Activated naive CD4-positive, alpha-beta T cell treated with anti-CD3 and anti-CD28 coated beads, Interleukin-2, amount 50 U/mL, for 24 hours (primary cell): ENCODE results near the gene GPR183.

Experiments used
- H3K27ac Mint-ChIP-seq: one replicate; pipeline ENCODE4 v1.8.0; 2021; ENCODE audit warnings: mild to moderate bottlenecking, mixed read lengths
- H3K27me3 Mint-ChIP-seq: one replicate; pipeline ENCODE4 v1.8.0; 2021; ENCODE audit warnings: mixed read lengths
- H3K36me3 Mint-ChIP-seq: one replicate; pipeline ENCODE4 v1.8.0; 2021; ENCODE audit warnings: mixed read lengths
- H3K4me1 Mint-ChIP-seq: one replicate; pipeline ENCODE4 v1.8.0; 2021; ENCODE audit warnings: mixed read lengths
- H3K4me3 Mint-ChIP-seq: one replicate; pipeline ENCODE4 v1.8.0; 2021; ENCODE audit warnings: mild to moderate bottlenecking, mixed read lengths
- H3K9me3 Mint-ChIP-seq: one replicate; pipeline ENCODE4 v1.8.0; 2021; ENCODE audit warnings: mixed read lengths

The GPR183 gene

DNA sequence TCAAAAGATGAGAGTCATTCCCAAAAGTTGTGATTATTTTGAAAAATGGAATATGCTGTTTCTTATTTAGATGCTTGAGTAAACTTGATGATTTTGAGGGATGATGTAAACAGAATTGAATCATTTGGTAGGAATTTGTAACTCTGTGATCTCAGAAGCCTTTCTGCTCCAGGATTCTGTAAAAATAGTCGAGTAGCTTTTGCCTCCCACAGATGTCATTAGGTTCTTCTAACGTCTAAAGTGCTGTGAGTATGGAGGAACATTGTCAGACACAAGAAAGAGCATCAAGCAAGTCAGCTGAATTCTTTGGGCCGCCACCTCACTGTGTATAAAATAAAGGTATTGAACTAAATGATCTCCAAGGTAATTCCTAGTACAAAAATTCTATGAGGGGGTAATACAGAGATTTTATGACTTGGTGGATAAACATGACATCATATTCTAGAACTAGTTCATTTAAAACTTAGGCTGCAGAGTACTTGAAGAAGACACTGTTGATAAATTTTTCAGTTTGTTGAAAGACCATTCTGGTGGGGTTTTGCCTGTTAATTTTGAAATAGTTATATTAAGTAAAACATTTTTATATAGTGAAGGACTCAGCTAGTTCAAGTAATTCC lies 1.4 kb upstream of the GPR183 start:
- H3K27me3 Mint-ChIP-seq: no peaks in the 10 kb centered on the region
- peak overlapping the region; percentile 90 for H3K4me3 Mint-ChIP-seq
- H3K9me3 Mint-ChIP-seq: no peaks in the 10 kb centered on the region
- peaks cover 83% of the 10 kb centered on the region for H3K4me1 Mint-ChIP-seq
- peak overlapping the region; percentile 99 for H3K27ac Mint-ChIP-seq
- H3K36me3 Mint-ChIP-seq: peaks cover 19% of the 10 kb centered on the region

DNA sequence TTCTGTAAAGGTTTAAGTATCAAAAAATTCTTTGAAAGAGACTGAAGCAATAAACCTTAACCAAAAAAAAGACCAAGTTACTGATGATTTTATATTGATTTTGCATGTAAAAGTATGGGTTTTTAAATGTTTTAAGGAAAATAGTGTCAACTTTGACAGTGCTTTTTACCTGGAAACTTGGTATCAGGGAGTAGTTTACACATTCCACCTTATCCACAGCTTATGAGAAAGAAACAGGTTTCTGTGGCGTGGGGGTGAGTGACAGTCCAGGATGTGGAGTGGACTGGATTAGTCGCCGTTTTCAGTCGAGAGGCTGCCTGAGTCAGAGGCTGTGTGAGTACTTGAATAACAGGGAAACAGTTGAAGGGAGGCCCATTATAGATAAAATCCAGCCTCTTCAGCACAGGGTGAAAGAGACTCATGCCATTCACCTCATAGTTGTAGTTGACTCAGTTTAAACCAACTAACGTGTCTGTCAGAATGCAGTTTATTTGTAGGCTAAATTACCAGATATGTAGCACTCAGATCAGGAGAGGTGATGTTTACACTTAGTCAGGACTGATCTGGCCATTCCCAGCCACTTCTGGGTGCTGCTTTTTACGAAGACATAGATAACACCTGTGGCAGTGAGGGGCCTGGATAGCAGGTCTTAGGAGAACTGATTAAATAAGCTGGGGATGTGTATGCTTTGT lies 595 bp upstream of the GPR183 start:
- Mint-ChIP-seq H3K4me3 (peak overlapping the region; percentile 90), H3K36me3 (peaks cover 17% of the 10 kb centered on the region), H3K27me3 (no peaks in the 10 kb centered on the region), H3K4me1 (peaks cover 83% of the 10 kb centered on the region), H3K9me3 (no peaks in the 10 kb centered on the region), H3K27ac (peak overlapping the region; percentile 99)

DNA sequence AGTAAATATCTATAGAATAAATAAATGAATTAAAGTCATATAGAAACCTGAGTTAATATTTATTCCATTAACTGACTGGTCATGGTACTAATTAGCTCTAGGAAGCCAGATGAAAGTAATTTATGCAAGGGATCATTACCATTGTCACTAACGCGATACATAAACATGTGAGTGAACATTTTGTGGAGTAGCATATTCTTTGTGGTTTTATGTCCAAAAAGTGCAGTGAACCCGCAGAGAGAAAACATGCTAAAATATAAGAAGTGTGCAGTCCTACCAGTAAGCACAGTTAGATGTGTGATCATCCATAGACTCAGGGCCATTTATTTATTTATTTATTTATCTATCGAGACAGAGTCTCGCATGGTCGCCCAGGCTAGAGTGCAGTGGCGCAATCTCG lies 1.6 kb downstream of the GPR183 start:
- Mint-ChIP-seq H3K27me3 (no peaks in the 10 kb centered on the region), H3K4me1 (peaks cover 78% of the 10 kb centered on the region), H3K4me3 (peak overlapping the region; percentile 90), H3K27ac (peak overlapping the region; percentile 98), H3K36me3 (peaks cover 14% of the 10 kb centered on the region), H3K9me3 (no peaks in the 10 kb centered on the region)

DNA sequence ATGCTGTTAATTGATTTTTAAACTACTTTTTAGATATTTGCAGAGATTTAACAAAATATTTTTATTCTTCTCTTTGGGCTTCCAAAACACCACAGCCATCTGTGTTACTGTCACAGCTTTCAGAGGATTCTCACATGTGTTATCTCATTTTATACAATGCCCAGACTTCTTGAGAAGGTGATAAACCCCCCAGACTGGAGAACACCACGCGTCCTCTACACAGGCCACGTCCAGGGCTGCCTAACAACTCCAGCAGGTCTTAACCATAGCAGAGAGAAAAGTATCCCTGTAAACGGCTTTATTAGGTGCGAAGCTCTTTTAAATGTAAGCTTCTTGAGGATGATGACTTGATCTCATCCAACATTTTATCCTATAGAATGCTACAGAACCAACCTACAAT lies 2.0 kb downstream of the GPR183 start:
- Mint-ChIP-seq H3K4me1 (peaks cover 78% of the 10 kb centered on the region), H3K9me3 (no peaks in the 10 kb centered on the region), H3K4me3 (peak overlapping the region; percentile 90), H3K27ac (peak overlapping the region; percentile 94), H3K36me3 (peaks cover 16% of the 10 kb centered on the region), H3K27me3 (no peaks in the 10 kb centered on the region)

DNA sequence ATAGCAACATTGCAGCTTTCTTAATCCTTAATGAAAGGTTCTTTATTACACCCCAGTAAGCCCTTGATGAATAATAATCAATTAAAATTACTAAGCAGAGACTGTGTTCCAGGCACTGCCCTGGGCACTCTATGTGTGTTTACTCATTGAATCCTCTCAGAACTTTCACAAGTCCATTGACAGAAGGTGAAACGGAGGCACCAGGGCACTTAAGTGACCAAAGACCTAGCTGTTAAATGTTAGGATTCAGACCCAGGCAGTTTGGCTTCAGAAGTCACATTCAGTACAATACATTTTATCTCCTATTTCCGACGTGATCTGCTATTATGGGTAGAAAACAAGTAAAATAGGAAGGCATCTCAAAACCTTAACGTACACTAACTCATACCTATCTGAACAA lies 2.7 kb downstream of the GPR183 start:
- Mint-ChIP-seq H3K36me3 (peaks cover 16% of the 10 kb centered on the region), H3K27ac (peak overlapping the region; percentile 96), H3K4me1 (peaks cover 78% of the 10 kb centered on the region), H3K9me3 (no peaks in the 10 kb centered on the region), H3K4me3 (peak overlapping the region; percentile 90), H3K27me3 (no peaks in the 10 kb centered on the region)

DNA sequence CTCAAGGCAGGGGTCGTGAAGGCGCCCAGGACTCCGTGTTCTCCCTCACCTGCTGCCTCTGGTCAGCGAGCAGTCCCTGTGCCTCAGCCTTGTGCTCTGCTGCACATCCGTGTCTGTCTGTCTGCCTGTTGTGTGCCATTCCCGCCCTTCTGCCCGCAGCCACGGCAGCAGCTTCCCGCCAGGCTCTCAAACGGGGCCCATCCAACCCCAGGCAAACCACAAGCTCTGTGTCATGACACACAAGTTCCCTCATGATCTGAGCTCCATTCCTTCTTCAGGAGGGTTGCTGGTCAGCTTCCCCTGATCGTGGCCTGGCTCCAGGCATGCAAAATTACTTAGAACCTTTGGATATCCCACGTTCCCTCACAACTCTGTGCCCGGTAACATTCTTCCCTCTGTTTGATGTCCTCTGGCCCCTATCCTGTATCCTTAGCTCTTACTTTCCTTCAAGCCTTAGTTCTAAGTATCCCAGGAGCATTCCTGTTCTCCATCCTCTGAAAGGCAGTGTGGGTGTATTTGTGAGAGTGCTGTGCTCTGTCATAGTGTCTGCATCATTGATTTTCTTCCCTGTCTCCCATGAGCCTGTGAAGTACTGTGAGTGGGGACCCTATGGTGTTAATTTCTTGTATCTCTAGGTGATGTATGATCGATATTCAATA lies 3.2 kb downstream of the GPR183 start:
- Mint-ChIP-seq H3K36me3 (peaks cover 16% of the 10 kb centered on the region), H3K4me1 (peaks cover 79% of the 10 kb centered on the region), H3K9me3 (no peaks in the 10 kb centered on the region), H3K27ac (peak overlapping the region; percentile 96), H3K4me3 (peak overlapping the region; percentile 90), H3K27me3 (no peaks in the 10 kb centered on the region)

DNA sequence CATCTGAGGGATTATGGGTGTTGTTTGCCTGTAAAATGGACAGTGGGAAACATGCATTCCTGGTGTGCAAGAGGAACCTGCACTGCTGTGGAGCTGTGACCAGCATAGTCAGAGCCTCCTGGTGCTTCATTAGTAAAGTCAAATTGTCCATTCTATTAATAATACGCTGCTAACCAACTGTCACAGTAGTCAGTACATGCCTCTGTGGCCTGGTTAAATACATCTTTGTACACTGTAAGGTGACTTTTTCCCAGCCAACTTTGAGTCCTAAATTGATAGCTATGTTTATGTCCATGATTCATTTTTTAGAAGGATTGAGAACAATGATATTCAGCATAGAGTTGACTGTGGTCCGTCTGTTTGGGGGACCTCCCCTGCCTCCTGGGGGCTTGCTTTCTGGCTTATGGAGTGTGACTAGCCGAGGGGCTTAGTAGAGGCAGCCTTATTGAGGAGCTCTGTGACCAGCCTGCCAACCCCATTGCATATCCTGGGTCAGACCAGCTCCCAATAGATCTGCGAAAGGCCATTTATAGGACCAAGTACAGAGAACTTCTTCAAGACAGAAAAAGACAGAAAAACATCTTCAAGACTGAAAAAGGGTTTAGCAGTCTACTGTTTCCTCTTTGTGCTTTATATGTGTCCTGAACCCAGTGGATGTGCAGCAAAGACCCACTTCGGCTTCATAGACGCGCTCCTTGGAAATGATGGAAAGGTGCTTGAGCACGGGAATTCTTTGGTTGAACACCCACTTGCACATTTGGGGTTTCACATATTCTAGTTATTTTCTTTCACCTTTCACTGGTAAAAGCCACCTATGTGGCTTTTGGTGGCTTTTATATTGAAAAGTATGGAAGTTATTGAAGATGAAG lies 4.3 kb downstream of the GPR183 start:
- Mint-ChIP-seq H3K36me3 (peaks cover 10% of the 10 kb centered on the region), H3K27ac (peak overlapping the region; percentile 96), H3K27me3 (no peaks in the 10 kb centered on the region), H3K4me1 (peaks cover 80% of the 10 kb centered on the region), H3K9me3 (no peaks in the 10 kb centered on the region), H3K4me3 (peak overlapping the region; percentile 90)

DNA sequence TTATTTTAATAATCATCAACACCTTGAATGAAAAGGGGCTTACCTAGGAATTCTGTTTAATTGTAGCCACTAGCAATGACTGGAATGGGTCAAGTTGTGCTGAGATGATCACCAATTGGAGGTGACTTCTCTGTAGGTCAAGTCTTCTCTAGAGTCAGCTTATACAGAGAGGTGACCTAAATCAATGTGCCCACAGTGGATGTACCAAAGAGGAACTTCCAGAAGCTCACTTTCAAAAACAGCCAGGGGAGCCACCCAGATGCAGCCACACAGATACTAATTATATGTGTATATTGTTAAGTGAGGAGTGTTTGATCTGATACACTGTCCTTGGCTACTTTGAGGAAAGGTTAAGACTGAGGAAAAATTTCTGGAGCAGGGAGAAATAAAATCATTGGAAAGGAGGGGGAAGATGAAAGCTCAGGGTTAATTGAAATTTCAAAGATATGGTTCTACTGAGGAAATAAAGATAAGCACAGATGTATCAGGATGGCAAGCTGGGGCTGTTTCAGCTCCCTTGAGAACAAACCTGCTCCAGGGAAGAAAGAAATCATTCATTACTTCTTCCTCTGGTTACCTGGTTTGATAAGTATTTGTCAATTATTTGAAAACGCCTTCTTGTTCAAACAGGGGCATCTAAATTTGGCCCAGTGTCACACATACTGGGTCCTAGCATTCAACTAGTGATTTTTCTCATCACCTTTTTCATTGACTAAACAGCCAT lies 5.1 kb downstream of the GPR183 start:
- H3K4me1 Mint-ChIP-seq: peaks cover 80% of the 10 kb centered on the region
- H3K36me3 Mint-ChIP-seq: peaks cover 12% of the 10 kb centered on the region

DNA sequence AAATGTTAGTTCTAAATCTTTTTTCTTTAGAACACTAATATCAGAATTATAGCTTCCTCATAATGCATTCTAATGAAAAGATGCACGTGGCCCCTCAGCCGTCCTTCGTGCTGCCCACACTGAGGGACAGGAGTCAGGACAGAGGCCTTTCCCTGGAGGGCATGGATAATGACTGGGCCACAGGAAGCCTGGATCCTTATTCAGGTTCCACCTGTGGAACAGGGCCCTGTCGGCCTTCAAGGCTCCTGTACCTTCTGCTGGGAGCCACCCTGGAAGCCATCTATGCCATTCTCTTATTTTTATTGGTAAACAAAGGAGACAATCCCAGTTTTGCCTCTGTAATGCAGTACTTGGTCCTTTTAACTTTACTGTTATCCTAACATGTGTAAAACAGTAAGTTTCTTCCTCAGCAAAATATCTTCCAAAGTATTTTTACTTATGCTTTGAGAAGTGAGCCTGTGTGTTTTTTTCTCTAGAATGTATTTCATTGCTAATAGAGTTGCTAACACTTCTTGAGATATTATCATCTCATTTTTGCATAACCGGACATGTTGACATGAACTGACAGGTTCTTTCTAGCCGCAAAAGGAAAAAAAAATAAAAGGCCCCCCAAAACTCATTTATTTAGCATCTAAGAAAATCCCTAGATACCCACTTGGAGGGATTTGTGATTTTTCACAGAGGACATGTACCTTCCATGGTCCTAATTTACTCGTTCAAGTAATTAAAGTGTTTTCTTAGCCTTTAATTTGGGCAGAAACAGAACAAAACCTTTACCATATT lies 6.0 kb downstream of the GPR183 start:
- Mint-ChIP-seq H3K9me3 (no peaks in the 10 kb centered on the region), H3K27ac (peak overlapping the region; percentile 32), H3K27me3 (no peaks in the 10 kb centered on the region), H3K4me1 (peaks cover 84% of the 10 kb centered on the region), H3K36me3 (peaks cover 14% of the 10 kb centered on the region), H3K4me3 (peak overlapping the region; percentile 66)

More for the DNA sequence above, 5.1 kb downstream of the GPR183 start:
- no peaks in the 10 kb centered on the region for H3K27me3 Mint-ChIP-seq
- peak overlapping the region; percentile 96 for H3K27ac Mint-ChIP-seq
- peak overlapping the region; percentile 90 for H3K4me3 Mint-ChIP-seq
- no peaks in the 10 kb centered on the region for H3K9me3 Mint-ChIP-seq

DNA sequence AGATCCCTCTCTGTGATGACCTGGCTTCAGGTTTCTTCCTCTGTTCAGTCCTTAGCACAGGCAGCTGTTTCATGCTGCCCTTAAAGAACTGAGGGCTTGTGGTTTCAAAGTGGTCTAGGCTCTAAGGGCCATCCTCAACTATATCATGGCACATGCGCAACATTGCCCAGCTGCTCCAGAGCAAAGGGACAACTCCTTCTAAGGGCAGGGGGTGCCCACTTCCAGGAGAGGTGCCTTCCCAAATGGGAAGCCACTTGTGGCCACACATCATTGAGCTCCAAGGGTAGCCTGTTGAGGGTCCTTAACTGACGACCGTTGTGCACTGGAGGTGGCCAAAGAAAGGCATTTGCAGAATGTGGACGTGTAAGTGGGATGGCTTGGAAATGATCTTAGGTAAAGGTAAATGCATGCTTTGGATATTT lies 7.3 kb downstream of the GPR183 start:
- Mint-ChIP-seq H3K9me3 (no peaks in the 10 kb centered on the region), H3K27ac (peak overlapping the region; percentile 88), H3K27me3 (no peaks in the 10 kb centered on the region), H3K4me1 (peaks cover 91% of the 10 kb centered on the region), H3K4me3 (peak overlapping the region; percentile 66), H3K36me3 (peaks cover 21% of the 10 kb centered on the region)

DNA sequence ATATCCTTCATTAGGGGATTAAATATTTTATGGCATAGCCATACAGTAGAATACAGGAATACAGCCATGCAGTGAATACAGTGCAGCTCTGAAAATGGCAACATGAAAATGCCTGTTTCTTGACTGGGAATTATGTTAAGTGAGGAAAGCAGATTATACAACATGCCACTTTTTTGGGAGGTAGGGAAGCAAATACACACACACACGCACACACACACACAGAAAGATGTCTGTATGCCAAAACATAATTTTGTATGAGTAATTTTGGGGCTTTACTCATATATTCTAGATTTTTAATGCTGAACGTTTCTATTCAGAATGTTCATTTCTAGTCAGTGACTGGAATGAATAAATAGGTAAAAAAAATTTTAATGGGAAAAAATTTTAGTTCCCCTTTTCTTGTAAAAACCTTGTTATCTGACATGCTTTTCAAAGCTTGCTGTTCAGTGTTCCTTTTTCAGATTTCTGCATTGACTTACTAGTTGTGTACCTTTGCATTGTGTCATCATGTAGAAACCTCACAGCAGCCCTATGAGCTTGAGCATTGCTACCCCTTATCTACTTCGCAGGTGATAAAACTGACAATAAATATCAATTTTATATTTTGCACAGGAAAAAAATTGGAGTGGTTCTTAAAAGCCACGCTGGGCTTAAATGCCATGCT lies 7.8 kb downstream of the GPR183 start:
- H3K4me1 Mint-ChIP-seq: peaks cover 89% of the 10 kb centered on the region
- H3K27ac Mint-ChIP-seq: peak overlapping the region; percentile 89
- peak overlapping the region; percentile 67 for H3K4me3 Mint-ChIP-seq
- no peaks in the 10 kb centered on the region for H3K27me3 Mint-ChIP-seq
- H3K9me3 Mint-ChIP-seq: no peaks in the 10 kb centered on the region
- H3K36me3 Mint-ChIP-seq: peaks cover 20% of the 10 kb centered on the region

DNA sequence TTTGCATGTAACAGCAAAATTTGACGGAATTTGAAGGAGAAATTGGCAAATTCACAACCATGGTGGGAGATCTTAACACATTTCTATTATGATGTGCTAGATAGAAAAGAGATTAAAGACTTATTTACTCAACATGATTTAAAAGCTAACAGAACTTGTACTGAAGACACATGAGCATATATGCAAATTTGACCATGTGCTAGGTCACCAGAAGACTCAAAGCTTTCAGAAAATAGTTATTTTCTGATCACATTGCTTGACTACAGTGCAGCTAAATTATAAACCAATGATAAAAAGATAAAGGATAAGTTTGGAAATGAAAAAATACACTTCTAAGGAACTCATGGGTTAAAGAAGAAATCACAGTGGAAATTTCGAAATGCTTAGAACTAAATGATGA lies 9.1 kb downstream of the GPR183 start:
- Mint-ChIP-seq H3K4me3 (peak overlapping the region; percentile 82), H3K9me3 (no peaks in the 10 kb centered on the region), H3K36me3 (peaks cover 24% of the 10 kb centered on the region), H3K27ac (peak overlapping the region; percentile 97), H3K27me3 (no peaks in the 10 kb centered on the region), H3K4me1 (peaks cover 89% of the 10 kb centered on the region)

DNA sequence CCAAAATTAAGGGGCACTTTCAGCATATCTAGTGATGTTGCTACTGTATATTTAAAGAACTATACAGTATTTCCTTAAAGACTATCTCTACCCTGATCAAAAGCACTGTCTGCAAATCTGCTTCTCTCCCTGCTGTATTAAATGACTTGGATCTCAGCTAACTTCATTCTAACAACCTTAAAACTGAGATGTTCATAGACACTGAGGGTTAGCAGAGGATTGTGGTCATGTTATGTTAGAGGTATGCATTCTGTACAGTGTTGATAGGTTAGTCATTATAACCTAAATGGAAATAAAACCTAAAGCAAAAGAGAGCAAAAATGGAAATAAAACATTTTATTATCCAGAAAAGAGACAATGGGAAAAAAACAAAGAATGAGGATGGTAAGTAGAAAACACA lies 9.9 kb downstream of the GPR183 start:
- no peaks in the 10 kb centered on the region for H3K9me3 Mint-ChIP-seq
- peak overlapping the region; percentile 82 for H3K4me3 Mint-ChIP-seq
- H3K27ac Mint-ChIP-seq: peak overlapping the region; percentile 97
- H3K4me1 Mint-ChIP-seq: peaks cover 89% of the 10 kb centered on the region
- H3K36me3 Mint-ChIP-seq: peaks cover 30% of the 10 kb centered on the region
- no peaks in the 10 kb centered on the region for H3K27me3 Mint-ChIP-seq

DNA sequence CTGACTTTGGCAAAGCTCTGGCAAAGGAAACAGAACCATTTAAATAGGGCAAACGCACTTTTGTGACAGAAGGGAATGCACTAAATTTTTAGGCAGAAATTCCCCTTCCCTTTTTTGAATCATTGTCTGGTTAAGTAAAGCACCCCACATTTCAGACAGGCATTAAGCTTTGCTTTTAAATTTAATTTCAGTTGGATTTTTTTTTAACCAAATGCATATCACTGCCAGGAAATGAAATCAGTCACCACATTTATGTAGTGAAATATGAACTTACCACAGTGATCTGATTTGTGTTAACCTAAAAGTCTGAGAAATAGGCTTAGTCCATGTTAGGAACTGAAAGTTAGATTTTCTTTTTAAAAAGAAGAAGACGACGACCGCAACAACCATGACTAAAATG lies 10.8 kb downstream of the GPR183 start:
- peaks cover 89% of the 10 kb centered on the region for H3K4me1 Mint-ChIP-seq
- no peaks in the 10 kb centered on the region for H3K9me3 Mint-ChIP-seq
- H3K27me3 Mint-ChIP-seq: no peaks in the 10 kb centered on the region
- H3K4me3 Mint-ChIP-seq: peak overlapping the region; percentile 82
- peak overlapping the region; percentile 88 for H3K27ac Mint-ChIP-seq
- peaks cover 30% of the 10 kb centered on the region for H3K36me3 Mint-ChIP-seq
